Panc1 (cell line): ENCODE results near the gene ME2. TPM values are rescaled to one million over a fixed set of nuclear protein-coding genes. Genes with fewer than 3 reads are reported as not detected.

ENCODE experiments used
- ATAC-seq: fragments of 200-7000 bp; cut with Tn5 transposase; 2 replicates; pipeline ENCODE4 v1.9.1; 2020; ENCODE audit warnings: mild to moderate bottlenecking, moderate library complexity
- BruUV-seq: library from RNA; stranded (reverse); fragments of 400-500 nt; replicated peaks from 2 replicates; lab custom pipeline; 2021; lab: Mats Ljungman, UMichigan
- CTCF ChIA-PET: fragments of 300-600 bp; sonication (Branson Sonifier 250); formaldehyde crosslinking; loops from one replicate; lab custom pipeline; 2022; ENCODE audit warnings: antibody characterized with exemption; lab: Charles Lee
- POLR2A ChIA-PET: fragments of 300-600 bp; sonication (Branson Sonifier 250); formaldehyde crosslinking; loops from one replicate; lab custom pipeline; 2022; ENCODE audit warnings: antibody characterized with exemption; lab: Charles Lee
- DNase-seq: peaks from one replicate; pipeline ENCODE4 v3.0.0-alpha.2; 2010; ENCODE audit warnings: low read depth, low spot score
- H3K27ac ChIP-seq: 2 replicates; pipeline ENCODE4 v1.5.1; 2011; ENCODE audit warnings: mild to moderate bottlenecking, low read length, inconsistent platforms
- H3K27me3 ChIP-seq: fragments of 200-500 bp; sonication (Bioruptor generic); 2 replicates; pipeline ENCODE4 v1.6.0; 2014; ENCODE audit warnings: low read length, inconsistent platforms; ENCODE audit not compliant: control insufficient read depth, insufficient read depth
- H3K36me3 ChIP-seq: fragments of 200-500 bp; sonication (Bioruptor generic); 2 replicates; pipeline ENCODE4 v1.5.1; 2014; ENCODE audit warnings: inconsistent platforms, mild to moderate bottlenecking, low read length, moderate library complexity; ENCODE audit not compliant: control insufficient read depth, insufficient read depth
- H3K4me1 ChIP-seq: 2 replicates; pipeline ENCODE4 v1.5.1; 2011; ENCODE audit warnings: inconsistent platforms, mild to moderate bottlenecking, low read length, moderate library complexity; ENCODE audit not compliant: control insufficient read depth, insufficient read depth
- H3K4me3 ChIP-seq, 2 experiments: 2 replicates each; pipeline ENCODE4 v1.5.1; 2011 to 2012; ENCODE audit warnings: low read depth in 2 of 2, low read length in 2 of 2, mild to moderate bottlenecking in 2 of 2, inconsistent platforms in 1 of 2, moderate library complexity in 1 of 2
- H3K9me3 ChIP-seq: fragments of 200-500 bp; sonication (Bioruptor generic); 2 replicates; pipeline ENCODE4 v1.5.1; 2014; ENCODE audit warnings: low read depth, mild to moderate bottlenecking, inconsistent platforms, low read length, moderate library complexity; ENCODE audit not compliant: control insufficient read depth, insufficient read depth
- CTCF ChIP-seq: fragments of 450-650 bp; IDR thresholded peaks from 2 replicates; pipeline ENCODE4 v1.5.1; 2017; ENCODE audit warnings: mild to moderate bottlenecking
- POLR2AphosphoS5 ChIP-seq: IDR thresholded peaks from 2 replicates; pipeline ENCODE4 v1.6.1; 2012; ENCODE audit warnings: mild to moderate bottlenecking, low read depth, low read length, moderate library complexity
- REST ChIP-seq, 2 experiments: IDR thresholded peaks; 2 replicates each; pipeline ENCODE4 v1.6.1; 2011 to 2012; ENCODE audit warnings: low read depth in 2 of 2, control low read depth in 1 of 2, low read length in 1 of 2, mild to moderate bottlenecking in 1 of 2, moderate library complexity in 1 of 2; ENCODE audit not compliant: insufficient read depth in 1 of 2
- SIN3A ChIP-seq: IDR thresholded peaks from 2 replicates; pipeline ENCODE4 v1.6.1; 2012; ENCODE audit warnings: low read depth, mild to moderate bottlenecking, low read length, moderate library complexity, borderline replicate concordance; ENCODE audit not compliant: insufficient read depth
- TCF7L2 ChIP-seq: IDR thresholded peaks from 2 replicates; pipeline ENCODE4 v1.6.1; 2011; ENCODE audit warnings: mild to moderate bottlenecking, low read depth, low read length, inconsistent platforms
- in situ Hi-C: cut with HindIII; loops from 2 replicates; pipeline ENCODE4 v1.10.0; 2016; ENCODE audit warnings: low sequenced_read_pairs, low pct_unique_long_range_greater_than_20kb
- intact Hi-C: fragments of 100-400 bp; cut with micrococcal nuclease; formaldehyde crosslinking; loops from one replicate; pipeline ENCODE4 v1.10.0; 2022; ENCODE audit not compliant: unreplicated experiment
- total RNA-seq: library from RNA; stranded (reverse); gene quantifications from one replicate; pipeline ENCODE4 v1.2.1, GENCODE V29; 2021; ENCODE audit not compliant: unreplicated experiment

ME2 gene
- total RNA-seq, 1 experiment from 2014 or later = 38.2 TPM

- no peaks in the 10 kb centered on the region for H3K9me3 ChIP-seq
- ATAC-seq (no peak), DNase-seq (no peak)
- CTCF ChIA-PET = no interaction called here
- BruUV-seq = no TSS peak
- no peaks in the 10 kb centered on the region for H3K27me3 ChIP-seq
- intact Hi-C loops (no loop called here), in situ Hi-C loops (no loop called here)
- TF ChIP-seq TCF7L2 (no peak), CTCF (no peak), SIN3A (no peak), REST (IDR thresholded peaks at IDR 0.05; ENCODE audit: insufficient read depth in 1 of 2, low read depth in 2 of 2, low read length in 1 of 2) (no peak), POLR2AphosphoS5 (no peak)
- H3K36me3 ChIP-seq = no peaks in the 10 kb centered on the region
- no peaks in the 10 kb centered on the region for H3K4me1 ChIP-seq
- H3K4me3 ChIP-seq = no peak overlapping the region
- H3K27ac ChIP-seq = no peak overlapping the region
- POLR2A ChIA-PET = no interaction called here
These were observed 110.8 kb downstream of the ME2 start for GRCh38 chr18:50989711-50990110.

GRCh38 chr18:50992351-50992762 lies 113.4 kb downstream of the ME2 start:
- Histone ChIP-seq H3K4me3 (no peak overlapping the region), H3K9me3 (no peaks in the 10 kb centered on the region), H3K27me3 (no peaks in the 10 kb centered on the region), H3K4me1 (no peaks in the 10 kb centered on the region), H3K36me3 (no peaks in the 10 kb centered on the region), H3K27ac (no peak overlapping the region)
- intact Hi-C loops = no loop called here
- ChIA-PET POLR2A (no interaction called here), CTCF (no interaction called here)
- no peak for ATAC-seq
- BruUV-seq = no TSS peak
- in situ Hi-C loops = no loop called here
- TF ChIP-seq REST (IDR thresholded peaks at IDR 0.05; ENCODE audit: insufficient read depth in 1 of 2, low read depth in 2 of 2, low read length in 1 of 2) = no peak
- no peak for TF ChIP-seq SIN3A
- TF ChIP-seq POLR2AphosphoS5 = no peak
- TF ChIP-seq CTCF = no peak
- no peak for TF ChIP-seq TCF7L2
- no peak for DNase-seq
